GM18907 (cell line): ENCODE results near the gene POU6F2.

Source experiments
- ATAC-seq: cut with Tn5 transposase; IDR thresholded peaks from one replicate; pipeline ENCODE4 v1.9.1; 2021; ENCODE audit warnings: mild to moderate bottlenecking, moderate library complexity; ENCODE audit not compliant: unreplicated experiment

Gene POU6F2

DNA sequence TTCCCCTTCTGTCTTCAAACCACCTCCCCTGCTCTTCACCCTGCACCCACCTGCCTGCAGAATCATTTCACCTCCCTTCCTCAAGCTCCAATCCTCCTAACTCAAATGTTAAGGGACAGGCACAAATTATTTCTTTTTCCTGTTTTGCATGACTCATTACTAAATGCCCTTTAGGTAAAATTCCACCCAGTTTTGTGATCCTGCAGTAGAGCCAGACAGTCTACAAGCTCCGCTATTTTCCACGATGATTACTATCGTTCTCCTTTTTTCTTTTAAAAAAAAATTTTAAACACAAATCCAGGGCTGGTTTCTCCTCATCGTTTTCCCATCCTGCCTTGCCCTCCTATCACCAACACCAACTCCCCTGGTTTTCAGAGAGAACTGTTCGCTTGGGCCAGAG, 401.7 kb downstream of the POU6F2 start:
- ATAC-seq, result no peak

DNA sequence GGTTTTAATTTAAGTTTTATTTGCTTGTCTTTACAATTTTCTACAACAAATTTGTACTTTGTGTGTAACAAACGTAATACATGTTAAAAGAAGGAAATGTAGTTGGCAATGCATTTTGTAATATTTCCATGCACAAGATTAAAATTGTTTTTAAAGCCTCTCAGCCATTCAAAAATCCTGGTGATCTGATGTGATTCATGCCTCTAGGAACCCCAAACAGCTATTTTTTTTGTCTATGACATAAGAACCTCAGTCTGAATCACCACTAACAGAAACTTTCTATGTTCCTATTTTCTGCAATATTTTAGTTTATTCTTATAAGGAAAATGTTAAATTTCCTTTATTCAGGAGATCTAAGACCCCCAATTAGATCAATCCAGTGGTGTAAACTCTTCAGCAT, 405.4 kb downstream of the POU6F2 start:
- no peak for ATAC-seq

DNA sequence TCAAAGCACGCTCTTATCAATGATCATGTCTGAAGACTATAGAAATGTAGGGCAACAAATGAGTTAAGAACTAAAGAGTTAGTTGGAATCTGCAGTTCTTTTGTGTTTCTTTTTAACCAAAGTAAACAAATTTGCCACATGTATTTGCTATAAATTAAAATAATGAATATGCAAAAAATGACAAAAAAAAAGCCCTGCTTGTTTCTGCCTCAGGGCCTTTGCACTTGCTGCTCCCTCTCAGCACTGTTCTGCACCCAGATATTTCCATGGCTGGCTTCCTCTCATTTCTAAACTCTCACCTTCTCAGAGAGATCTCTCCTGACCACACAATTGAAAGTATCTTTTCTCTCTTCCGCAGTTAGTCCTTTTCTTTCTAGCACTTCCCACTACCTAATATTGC, 406.7 kb downstream of the POU6F2 start:
- no peak for ATAC-seq

DNA sequence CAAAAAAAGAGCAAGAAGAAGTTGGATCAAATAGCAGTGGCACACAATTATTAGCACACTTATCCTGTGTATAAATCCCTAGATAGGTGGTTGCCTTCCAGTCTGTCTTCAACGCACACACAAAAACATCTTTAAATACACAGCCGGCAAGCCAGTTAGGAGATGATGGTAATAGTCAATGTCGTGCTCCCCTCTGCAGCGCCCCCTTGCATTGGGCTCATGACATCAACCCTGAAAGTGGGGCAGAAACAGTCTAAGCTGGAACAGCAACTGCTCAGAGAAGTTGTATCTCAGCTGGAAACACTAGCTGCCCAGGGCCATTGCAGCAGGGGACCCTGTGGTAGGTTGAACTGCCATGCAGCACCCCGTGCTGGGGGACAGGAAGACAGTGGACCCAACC, 409.0 kb downstream of the POU6F2 start:
- no peak for ATAC-seq

DNA sequence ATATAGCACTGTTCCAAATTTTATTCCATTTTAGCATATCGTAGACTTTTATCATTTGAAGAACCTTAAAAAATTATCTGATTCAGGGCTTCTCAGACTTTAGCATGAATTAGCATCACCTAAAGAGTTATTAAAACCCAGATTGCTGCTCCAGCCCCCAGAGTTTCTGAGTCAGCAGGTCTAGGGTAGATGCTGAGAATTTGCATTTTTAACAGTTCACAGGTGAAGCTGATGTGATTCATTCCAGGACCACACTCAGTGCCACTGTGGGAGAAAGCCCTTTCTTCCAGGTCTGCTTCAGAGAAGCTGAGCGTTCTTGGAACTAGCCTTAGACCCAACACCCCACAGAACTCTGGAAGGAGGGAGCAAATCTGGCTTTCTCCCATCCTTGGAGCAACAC, 414.4 kb downstream of the POU6F2 start:
- no peak for ATAC-seq

DNA sequence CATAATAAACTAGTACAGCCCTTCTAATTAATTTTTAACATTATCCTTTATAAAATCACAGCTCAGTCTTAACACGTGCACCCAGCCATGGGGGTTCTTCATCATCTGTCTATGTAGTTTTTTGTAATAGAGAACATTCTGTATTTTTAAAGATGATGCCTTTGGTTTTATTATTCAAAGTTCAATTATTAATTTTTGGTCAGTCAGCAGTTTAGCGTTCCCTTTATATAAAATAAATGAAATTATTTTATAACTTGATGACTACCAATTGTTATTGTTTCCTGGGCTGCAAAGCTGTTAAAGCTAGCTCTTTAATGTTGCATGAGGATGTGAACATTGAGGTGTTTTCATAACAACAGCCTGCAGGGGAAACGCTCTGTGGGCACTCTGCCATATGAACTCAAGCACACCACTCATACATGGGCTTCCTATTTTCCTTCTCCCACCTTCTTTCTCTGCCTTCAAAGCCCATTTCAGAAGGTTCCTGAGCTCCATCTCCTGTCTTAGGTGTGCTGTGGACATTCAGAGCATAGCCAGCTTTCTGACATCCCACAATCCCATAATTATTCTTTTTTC, 416.5 kb downstream of the POU6F2 start:
- no peak for ATAC-seq

DNA sequence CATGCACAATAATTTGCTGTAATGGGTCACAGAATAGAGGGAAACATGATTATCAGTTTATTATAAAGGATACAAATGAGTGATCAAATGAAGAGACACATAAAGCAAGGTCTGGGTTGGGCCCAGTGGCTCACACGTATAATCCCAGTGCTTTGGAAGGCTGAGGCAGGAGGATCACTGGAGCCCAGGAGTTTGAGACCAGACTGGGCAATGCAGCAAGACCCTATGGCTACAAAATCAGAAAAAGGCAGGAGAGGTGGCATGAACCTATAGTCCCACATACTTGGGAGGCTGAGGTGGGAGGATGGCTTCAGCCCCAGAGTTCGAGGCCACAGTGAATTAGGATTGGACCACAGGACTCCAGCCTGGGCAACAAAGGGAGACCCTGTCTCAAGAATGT, 421.7 kb downstream of the POU6F2 start:
- no peak for ATAC-seq

DNA sequence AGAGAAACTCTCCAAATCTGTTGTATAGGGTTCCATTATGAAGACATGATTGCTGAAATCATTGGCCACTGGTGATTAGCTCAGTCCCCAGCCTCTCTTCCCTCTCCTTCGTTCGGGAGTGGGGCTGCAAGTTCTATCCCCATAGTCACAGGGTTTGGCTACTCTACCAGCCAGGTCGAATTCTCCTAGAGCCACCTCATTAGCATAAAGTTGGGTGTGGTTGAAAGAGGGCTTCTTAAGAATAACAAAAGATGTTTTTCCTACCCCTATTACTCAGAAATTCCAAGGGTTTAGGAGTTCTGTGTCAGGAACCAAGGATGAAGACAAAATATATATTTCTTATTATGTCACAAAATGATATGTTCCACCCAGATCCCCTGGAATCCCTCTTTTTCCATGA, 422.3 kb downstream of the POU6F2 start:
- no peak for ATAC-seq

DNA sequence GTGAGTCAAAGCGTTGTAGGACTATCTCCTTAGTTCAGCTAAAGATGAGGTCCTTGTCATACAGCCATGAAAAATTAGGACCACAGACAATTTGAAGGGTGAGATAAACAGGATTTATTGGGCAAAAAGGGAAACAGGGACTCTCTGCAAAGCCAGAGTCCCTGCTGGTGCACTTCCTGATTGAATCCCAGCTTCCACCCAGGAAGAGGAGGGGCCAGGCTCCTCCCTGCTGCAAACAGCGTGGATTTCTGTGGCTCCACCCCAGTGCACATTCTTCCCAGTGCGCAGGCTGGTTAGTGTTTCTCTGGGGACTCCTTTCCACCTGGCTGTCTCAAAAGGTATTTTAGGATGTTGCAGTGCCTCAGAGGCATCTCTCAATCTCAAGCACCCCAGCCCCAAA, 423.1 kb downstream of the POU6F2 start:
- ATAC-seq, result no peak

DNA sequence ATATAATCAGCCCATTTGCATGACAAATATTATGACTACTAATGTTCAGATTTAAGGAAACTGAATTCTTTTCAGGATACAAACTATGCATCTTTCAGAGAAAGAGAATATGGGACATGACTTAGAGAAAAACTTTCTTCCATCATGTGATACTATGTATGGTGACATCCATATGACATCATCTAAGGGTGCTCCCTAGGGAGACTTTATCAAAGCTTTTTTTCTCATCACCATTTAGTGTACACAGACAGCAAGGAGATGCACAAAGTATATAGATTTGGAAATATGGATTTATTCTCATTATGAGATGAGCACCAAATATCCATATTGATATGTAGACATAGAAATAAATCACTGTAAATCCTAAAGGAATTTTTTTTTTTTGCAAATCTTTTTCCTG, 424.3 kb downstream of the POU6F2 start:
- no peak for ATAC-seq

DNA sequence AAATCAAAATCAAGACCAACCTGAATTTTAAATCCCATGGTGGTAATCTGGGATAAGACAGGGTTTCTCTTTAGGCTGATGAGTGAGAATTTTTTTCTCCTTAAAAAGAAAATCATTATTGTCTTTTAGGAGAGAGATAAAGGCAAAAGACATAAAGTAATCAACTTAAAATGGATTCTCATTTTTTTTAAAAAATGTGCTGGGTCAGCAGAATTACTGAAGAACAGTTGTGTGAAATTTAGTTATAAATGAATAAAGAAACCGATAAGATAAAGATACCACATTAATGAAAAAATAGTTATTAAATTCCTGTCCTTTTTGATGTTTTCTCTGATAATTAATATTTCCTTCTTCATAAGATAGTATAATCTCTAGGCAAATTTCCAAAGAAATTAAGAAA, 427.2 kb downstream of the POU6F2 start:
- no peak for ATAC-seq

DNA sequence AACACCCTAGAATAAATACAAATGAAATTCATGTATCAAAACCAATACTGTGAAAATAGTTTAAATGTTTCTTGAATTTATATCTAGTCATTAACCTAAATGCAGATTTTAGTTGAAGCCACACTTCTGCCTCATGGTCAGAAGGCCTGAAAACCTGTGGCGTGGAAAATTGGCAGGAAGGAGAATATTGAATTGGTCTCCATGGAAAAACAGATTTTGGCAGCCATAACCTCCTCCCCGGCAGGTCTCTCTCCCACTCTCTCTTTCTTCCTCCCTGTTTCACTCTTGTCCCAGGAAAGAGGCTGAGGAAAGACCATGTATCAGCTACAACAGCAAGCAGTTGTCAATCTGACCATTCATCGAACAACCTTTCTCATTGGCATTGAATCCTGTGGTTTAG, 427.9 kb downstream of the POU6F2 start:
- no peak for ATAC-seq

DNA sequence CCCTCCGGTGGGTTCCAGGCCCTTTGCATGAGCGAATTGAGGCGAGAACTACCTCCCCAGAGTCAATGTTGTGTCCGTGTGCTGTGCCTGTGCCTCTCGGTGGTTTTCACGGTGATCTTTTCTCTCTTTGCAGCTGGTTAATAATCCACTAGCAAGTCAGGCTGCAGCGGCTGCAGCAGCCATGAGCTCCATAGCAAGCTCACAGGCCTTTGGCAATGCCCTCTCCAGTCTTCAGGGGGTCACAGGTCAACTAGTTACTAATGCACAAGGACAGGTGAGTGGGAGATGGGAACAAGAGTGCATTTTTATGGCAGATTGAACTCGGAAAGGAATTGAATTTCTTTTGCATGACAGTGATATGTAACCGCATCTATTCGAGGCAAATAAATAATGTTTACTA, 428.8 kb downstream of the POU6F2 start:
- no peak for ATAC-seq

DNA sequence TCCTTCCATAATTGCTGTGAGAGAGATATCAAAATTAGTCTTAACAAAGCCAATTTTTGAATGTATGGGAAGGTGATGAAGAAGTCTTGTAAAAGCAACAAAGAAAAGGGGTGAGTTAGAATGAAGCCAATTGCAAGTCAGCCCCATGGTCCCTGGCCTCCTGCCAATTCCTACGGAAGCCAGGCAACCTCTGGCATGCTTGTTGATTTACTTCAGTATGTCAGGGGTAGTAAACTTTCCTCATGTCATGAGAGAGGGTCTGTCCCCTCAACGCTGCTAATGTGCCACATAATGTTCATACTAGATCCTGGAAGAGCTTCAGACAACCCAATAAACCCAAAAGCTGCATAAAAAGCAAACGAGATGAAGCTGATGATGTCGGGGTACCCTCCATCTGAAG, 429.4 kb downstream of the POU6F2 start:
- no peak for ATAC-seq

DNA sequence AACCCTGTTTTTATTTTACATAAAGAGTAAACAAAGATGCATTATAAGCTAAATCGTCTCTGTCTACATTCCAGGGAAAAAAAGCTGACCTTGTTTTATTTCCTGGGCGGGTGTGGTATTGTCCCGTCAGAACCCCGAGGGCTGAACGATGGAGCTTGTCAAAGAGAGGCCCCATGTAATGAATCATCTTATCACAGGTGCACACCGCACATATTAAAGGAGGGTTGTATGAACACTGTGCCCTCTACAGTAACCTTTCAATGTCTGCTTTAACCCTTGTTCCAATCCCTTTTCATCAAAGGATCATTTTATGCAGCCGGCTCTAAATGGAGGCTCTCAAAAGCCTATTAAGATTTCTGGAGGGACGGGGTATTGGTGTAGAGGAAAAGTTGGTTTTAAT, 430.0 kb downstream of the POU6F2 start:
- ATAC-seq, result no peak

DNA sequence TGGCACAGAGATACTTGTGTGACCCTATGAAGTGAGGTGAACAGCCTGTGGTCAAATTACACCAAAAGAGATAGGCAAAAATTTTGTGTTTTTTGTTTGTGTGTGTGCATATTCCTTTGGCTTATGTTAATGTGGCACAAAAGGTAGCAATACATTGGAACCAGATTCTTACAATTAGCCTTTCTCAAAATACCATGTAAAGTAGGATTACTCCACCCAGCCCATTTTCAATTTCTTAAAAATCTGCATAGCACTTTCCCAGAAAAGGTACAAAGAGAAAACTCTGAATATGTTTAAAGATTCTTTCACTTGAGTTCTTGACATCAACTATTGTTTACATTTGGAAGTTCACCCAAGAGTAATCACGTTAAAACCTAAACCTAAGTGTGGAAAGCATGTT, 431.2 kb downstream of the POU6F2 start:
- ATAC-seq, result no peak

DNA sequence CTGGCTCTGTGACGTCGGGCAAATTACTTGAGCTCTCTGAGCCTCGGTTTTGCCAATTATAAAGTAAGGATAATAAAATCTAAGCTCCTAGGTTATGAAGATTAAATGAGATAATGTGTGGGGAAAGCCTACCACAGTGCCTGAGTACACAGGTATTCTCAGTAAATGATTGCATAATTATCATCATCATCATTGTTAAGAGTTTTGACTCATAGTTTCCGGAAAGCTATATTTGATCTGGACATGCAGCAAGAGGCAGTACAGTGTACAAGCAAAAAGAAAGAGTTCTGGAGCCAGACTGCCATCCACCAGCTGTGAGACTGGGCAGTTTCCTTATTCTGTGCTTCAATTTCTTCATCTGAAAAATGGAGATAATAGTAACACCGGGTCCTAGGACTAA, 432.9 kb downstream of the POU6F2 start:
- ATAC-seq, result no peak

DNA sequence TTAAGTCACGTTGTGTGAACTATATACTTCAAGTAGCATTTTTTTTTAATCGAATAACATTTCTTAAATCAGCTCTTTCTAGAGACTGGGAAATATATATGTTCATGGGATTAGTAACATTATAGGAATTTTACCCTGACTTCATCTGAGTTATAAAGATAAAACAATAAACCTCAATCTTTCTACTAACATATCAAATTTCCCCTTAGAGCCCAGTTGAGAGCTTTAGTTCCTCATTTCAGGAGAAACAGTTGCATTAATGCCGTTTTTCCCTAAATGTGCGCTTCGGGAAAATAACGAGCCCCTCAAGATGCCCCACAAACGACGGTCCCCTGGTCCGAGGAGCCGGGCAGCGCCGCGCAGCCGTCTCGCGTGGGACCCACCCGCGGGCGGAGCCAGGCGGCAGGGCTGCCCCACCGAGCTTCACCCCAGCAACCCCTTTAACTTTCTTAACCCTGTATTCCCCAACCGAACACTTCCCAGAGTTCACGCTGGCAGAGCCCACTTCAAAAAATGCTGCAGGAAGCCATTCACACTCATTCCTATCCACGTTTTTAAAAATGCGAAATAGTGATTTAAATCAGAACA, 436.0 kb downstream of the POU6F2 start:
- peak; percentile 27 for ATAC-seq

DNA sequence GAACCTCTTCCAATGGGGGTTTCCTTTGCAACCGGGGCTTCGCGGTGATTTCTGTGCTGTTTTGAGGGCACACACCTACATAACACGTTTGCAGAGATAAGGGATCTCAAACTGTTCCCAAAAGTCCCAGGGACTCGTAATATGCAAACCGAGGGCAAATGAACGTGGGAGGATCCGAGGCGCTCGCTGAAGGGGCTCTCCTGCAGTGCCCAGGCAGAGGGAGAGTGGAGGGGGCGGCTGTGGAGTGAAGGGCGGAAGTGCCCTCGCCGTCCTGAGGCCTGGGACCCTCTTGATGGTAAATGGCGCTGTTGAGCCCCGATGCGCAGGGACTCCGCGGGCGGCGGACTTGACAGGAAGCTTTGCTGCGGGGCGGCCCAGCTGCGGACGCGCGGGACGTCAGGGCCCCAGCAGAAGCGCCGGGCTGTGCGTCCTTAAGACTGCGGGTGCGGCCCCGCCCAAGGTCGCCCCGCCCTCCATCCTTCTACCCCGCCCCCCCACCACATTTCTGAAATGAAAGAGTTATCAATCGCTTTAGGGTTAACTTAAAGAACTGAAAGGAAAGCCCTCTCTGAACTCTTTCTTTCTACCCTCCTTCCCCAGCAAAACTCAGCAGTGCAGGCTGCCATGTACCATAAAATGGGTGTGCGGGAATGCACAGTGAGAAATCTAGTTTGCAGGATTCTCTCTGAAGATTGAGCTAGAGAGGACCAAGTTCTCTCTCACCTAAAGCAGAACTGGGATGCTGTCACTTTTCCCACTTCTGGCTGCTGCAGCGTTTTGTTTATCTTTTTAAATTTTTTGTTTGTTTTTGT, 436.7 kb downstream of the POU6F2 start:
- peak; percentile 95 for ATAC-seq

DNA sequence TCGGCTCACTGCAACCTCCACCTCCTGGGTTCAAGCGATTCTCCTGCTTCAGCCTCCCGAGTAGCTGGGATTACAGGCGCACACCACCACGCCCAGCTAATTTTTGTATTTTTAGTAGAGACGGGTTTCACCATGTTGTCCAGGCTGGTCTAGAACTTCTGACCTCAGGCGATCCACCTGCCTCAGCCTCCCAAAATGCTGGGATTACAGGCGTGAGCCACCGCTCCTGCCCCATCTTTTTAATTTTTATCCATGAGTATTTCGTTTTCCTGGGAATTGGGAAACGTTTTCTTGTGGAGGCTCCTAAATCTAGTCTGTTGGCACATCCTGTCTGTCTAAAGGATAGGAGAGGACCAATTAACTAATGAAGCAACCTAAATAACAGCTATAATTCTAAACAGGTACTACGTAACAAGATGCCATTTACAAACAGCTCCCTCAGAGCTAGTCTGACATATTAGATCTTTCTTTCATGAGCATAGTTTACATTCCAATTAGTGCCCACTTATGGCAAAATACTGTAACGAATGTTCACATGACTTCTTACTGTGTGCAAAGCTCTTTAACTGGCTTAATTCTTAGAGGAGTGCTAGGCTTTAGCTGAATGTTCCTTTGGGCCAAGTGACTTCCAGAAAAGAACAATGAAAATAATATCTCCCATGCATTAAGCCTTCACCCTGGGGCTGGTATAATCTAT, 437.5 kb downstream of the POU6F2 start:
- ATAC-seq, result no peak

DNA sequence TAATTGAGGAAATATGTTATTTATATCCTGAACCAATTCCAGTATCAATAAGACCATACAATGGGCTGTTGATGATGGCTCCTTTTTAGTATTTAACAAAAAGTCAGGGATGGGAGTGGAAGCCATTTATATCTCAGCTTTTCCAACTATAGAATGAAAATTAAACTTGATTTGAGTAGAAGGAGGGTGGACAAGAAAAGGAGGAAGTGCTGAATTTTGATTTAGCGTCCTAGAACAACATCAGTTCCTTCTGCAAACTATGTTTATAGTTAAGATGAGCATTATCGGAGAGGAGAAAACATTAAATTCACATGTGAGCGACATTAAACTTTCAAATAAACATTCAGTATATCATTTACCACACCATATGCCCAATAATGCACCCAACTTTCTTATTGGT, 439.2 kb downstream of the POU6F2 start:
- ATAC-seq, result no peak

DNA sequence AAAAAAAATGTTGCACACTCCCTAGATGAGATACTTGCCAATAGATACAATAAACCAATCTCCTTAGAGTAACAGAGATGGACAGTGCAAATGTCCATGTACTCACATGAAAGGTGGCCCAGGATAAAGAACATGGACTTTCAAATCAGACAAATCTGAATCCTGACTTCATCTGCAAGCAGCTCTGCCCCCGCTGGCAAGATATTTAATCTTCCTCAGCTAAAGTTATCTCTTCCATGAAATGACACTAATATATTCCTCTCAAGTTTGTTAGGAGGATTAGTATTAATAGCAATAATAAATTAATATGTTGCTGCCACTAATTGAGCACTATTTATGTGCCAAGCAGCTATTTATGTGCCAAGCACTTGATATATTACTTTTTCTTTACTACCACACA, 439.9 kb downstream of the POU6F2 start:
- no peak for ATAC-seq
